Mesenchymal stem cell (in vitro differentiated cells and primary cell): ENCODE data around the gene NRXN3.
"Not testable (repeated sequence)": the region's sequence is repeated elsewhere in the genome, so short reads cannot be mapped to it uniquely, and the experiment has no call there.

Experiments used
- DNase-seq: peaks from one replicate; pipeline ENCODE4 v3.0.0-alpha.2; 2013
- H2AFZ ChIP-seq: one replicate; pipeline ENCODE4 v1.6.1; 2013; ENCODE audit warnings: low read depth, mild to moderate bottlenecking, control low read depth, inconsistent platforms, low read length, moderate library complexity
- H2AK5ac ChIP-seq: 2 replicates; pipeline ENCODE4 v1.6.1; 2013; ENCODE audit warnings: low read length, moderate library complexity, mild to moderate bottlenecking, inconsistent platforms; ENCODE audit not compliant: severe bottlenecking
- H2BK120ac ChIP-seq: one replicate; pipeline ENCODE4 v1.6.1; 2013; ENCODE audit warnings: low read depth, mild to moderate bottlenecking, inconsistent platforms, low read length, moderate library complexity
- H2BK12ac ChIP-seq, 2 experiments: one replicate each; pipeline ENCODE4 v1.6.1; 2013; ENCODE audit warnings: inconsistent platforms in 2 of 2, low read length in 2 of 2, mild to moderate bottlenecking in 2 of 2, moderate library complexity in 2 of 2, control low read depth in 1 of 2
- H2BK15ac ChIP-seq: one replicate; pipeline ENCODE4 v1.6.1; 2013; ENCODE audit warnings: mild to moderate bottlenecking, low read depth, inconsistent platforms; ENCODE audit not compliant: poor library complexity, severe bottlenecking
- H2BK5ac ChIP-seq: 2 replicates; pipeline ENCODE4 v1.6.1; 2013; ENCODE audit warnings: low read depth, mild to moderate bottlenecking, low read length, control low read depth, inconsistent platforms; ENCODE audit not compliant: poor library complexity, severe bottlenecking
- H3K14ac ChIP-seq, 2 experiments: one replicate each; pipeline ENCODE4 v1.6.1; 2013; ENCODE audit warnings: inconsistent platforms in 2 of 2, low read length in 2 of 2, control low read depth in 1 of 2, mild to moderate bottlenecking in 1 of 2, moderate library complexity in 1 of 2
- H3K18ac ChIP-seq, 2 experiments: one replicate each; pipeline ENCODE4 v1.6.1; 2013; ENCODE audit warnings: inconsistent platforms in 2 of 2, low read length in 2 of 2, control low read depth in 1 of 2, low read depth in 1 of 2, mild to moderate bottlenecking in 1 of 2
- H3K23ac ChIP-seq, 2 experiments: one replicate each; pipeline ENCODE4 v1.6.1; 2013; ENCODE audit warnings: inconsistent platforms in 2 of 2, low read length in 2 of 2, mild to moderate bottlenecking in 2 of 2, moderate library complexity in 2 of 2, control low read depth in 1 of 2
- H3K27ac ChIP-seq: 2 replicates; pipeline ENCODE4 v1.5.1; 2013; ENCODE audit warnings: mild to moderate bottlenecking, moderate library complexity, low read length, control low read depth, inconsistent platforms; ENCODE audit not compliant: poor library complexity, severe bottlenecking
- H3K27me3 ChIP-seq, 2 experiments: 2 replicates each; pipeline versions ENCODE4 v1.6.1 to v1.7.0; 2013; ENCODE audit warnings: low read length in 2 of 2, mild to moderate bottlenecking in 2 of 2, moderate library complexity in 2 of 2, control low read depth in 1 of 2, inconsistent platforms in 1 of 2; ENCODE audit not compliant: control insufficient read depth in 1 of 2, insufficient read depth in 1 of 2
- H3K36me3 ChIP-seq, 2 experiments: 2 replicates each; pipeline versions ENCODE4 v1.6.1 to v1.7.0; 2013; ENCODE audit warnings: low read length in 2 of 2, control low read depth in 1 of 2, inconsistent platforms in 1 of 2, low read depth in 1 of 2, mild to moderate bottlenecking in 1 of 2; ENCODE audit not compliant: insufficient read depth in 2 of 2, control insufficient read depth in 1 of 2
- H3K4ac ChIP-seq, 2 experiments: one replicate each; pipeline ENCODE4 v1.6.1; 2013; ENCODE audit warnings: inconsistent platforms in 2 of 2, low read length in 2 of 2, mild to moderate bottlenecking in 2 of 2, moderate library complexity in 2 of 2, control low read depth in 1 of 2, low read depth in 1 of 2
- H3K4me1 ChIP-seq: 2 replicates; pipeline ENCODE4 v1.6.1; 2013; ENCODE audit warnings: low read depth, low read length, control low read depth; ENCODE audit not compliant: control insufficient read depth, insufficient read depth
- H3K4me2 ChIP-seq: 2 replicates; pipeline ENCODE4 v1.6.1; 2013; ENCODE audit warnings: low read length, mild to moderate bottlenecking, inconsistent platforms; ENCODE audit not compliant: poor library complexity, severe bottlenecking
- H3K4me3 ChIP-seq, 2 experiments: 2 replicates each; pipeline versions ENCODE4 v1.5.1 to v1.7.0; 2013; ENCODE audit warnings: low read length in 2 of 2, mild to moderate bottlenecking in 2 of 2, control low read depth in 1 of 2, low read depth in 1 of 2; ENCODE audit not compliant: insufficient read depth in 1 of 2
- H3K79me1 ChIP-seq: replicated peaks from 2 replicates; pipeline ENCODE4 v1.6.1; 2013; ENCODE audit warnings: mild to moderate bottlenecking, control low read depth, low read length, inconsistent platforms; ENCODE audit not compliant: poor library complexity, severe bottlenecking
- H3K9ac ChIP-seq: 2 replicates; pipeline ENCODE4 v1.7.0; 2013; ENCODE audit warnings: mild to moderate bottlenecking, low read length, moderate library complexity
- H3K9me3 ChIP-seq: 2 replicates; pipeline ENCODE4 v1.7.0; 2013; ENCODE audit warnings: mild to moderate bottlenecking, low read length; ENCODE audit not compliant: control insufficient read depth
- H4K8ac ChIP-seq: one replicate; pipeline ENCODE4 v1.6.1; 2013; ENCODE audit warnings: inconsistent platforms, mild to moderate bottlenecking, low read length, moderate library complexity
- H4K91ac ChIP-seq: one replicate; pipeline ENCODE4 v1.6.1; 2013; ENCODE audit warnings: mild to moderate bottlenecking, low read length, inconsistent platforms
- WGBS: methylation state at CpG from one replicate; pipeline ENCODE4 v1.1.7; 2013; ENCODE audit warnings: mixed read lengths; 5-methylcytosine and 5-hydroxymethylcytosine counted together

The NRXN3 gene

GRCh38 chr14:78535041-78535440 lies 364.9 kb downstream of the NRXN3 start:
- Histone ChIP-seq H3K36me3 (no peaks in the 10 kb centered on the region), H3K4me1 (no peaks in the 10 kb centered on the region), H4K91ac (no peak overlapping the region), H2BK120ac (no peak overlapping the region), H3K4me2 (no peak overlapping the region), H3K4me3 (no peak overlapping the region), H3K27ac (no peak overlapping the region), H3K23ac (no peak overlapping the region), H3K27me3 (no peaks in the 10 kb centered on the region), H3K18ac (no peak overlapping the region), H3K4ac (no peak overlapping the region), H4K8ac (no peak overlapping the region), H3K9ac (no peak overlapping the region), H2AK5ac (no peak overlapping the region), H3K14ac (no peak overlapping the region), H2BK15ac (no peak overlapping the region), H2AFZ (no peak overlapping the region), H2BK12ac (no peak overlapping the region), H2BK5ac (no peak overlapping the region), H3K79me1 (no peaks in the 10 kb centered on the region), H3K9me3 (no peaks in the 10 kb centered on the region)
- DNase-seq: no peak

DNA sequence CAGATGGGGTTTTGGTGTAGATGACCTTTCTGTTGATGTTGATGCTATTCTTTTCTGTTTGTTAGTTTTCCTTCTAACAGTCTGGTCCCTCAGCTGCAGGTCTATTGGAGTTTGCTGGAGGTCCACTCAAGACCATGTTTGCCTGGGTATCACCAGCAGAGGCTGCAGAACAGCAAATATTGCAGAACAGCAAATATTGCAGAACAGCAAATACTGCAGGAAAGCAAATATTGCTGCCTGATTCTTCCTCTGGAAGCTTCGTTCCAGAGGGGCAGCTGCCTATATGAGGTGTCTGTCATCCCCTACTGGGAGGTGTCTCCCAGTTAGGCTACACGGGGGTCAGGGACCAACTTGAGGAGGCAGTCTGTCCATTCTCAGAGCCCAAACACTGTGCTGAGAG lies 371.6 kb downstream of the NRXN3 start:
- WGBS: 69% methylated on average over 2 of the region's 2 CpGs
- H3K9me3 ChIP-seq, H4K91ac ChIP-seq, H2BK120ac ChIP-seq, H3K4ac ChIP-seq, H3K79me1 ChIP-seq, H3K9ac ChIP-seq, H2BK12ac ChIP-seq, H2BK5ac ChIP-seq, H3K4me2 ChIP-seq, H3K27ac ChIP-seq, DNase-seq, H2AFZ ChIP-seq, H3K36me3 ChIP-seq, H3K18ac ChIP-seq, H3K23ac ChIP-seq, H3K4me1 ChIP-seq, H2BK15ac ChIP-seq, H3K27me3 ChIP-seq, H4K8ac ChIP-seq, H2AK5ac ChIP-seq, H3K14ac ChIP-seq, H3K4me3 ChIP-seq: not testable (repeated sequence)

DNA sequence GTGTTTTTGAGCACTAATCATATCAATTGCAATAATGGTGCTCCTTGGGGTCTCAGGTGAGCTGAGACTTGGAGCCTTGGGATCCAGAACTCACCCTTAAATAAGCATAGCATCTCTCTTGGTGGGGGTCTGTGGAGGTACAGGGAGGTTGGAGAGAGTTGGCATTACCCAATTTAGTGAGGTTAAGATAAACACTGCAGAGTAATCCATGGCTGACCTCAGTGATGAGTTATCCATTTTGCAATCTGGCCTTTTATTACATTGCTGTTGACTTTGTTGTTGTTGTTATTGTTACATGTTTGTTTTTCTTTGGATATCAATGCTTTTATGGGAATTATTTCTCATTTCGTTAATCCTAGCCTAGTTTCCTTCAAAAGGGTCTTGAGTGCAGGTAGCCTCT lies 373.3 kb downstream of the NRXN3 start:
- no peaks in the 10 kb centered on the region for H3K79me1 ChIP-seq
- H2AK5ac ChIP-seq: no peak overlapping the region
- WGBS: 50% methylated on average over 1 of the region's 1 CpG
- no peak overlapping the region for H3K27ac ChIP-seq
- no peaks in the 10 kb centered on the region for H3K9me3 ChIP-seq
- H2BK15ac ChIP-seq: no peak overlapping the region
- H3K4me1 ChIP-seq: no peaks in the 10 kb centered on the region
- no peak overlapping the region for H3K4me3 ChIP-seq
- H4K8ac ChIP-seq: no peak overlapping the region
- no peak overlapping the region for H2BK12ac ChIP-seq
- no peak overlapping the region for H3K4ac ChIP-seq
- H3K36me3 ChIP-seq: no peaks in the 10 kb centered on the region
- no peak for DNase-seq
- no peak overlapping the region for H3K4me2 ChIP-seq
- H3K23ac ChIP-seq: no peak overlapping the region
- H2BK5ac ChIP-seq: no peak overlapping the region
- H4K91ac ChIP-seq: no peak overlapping the region
- H3K9ac ChIP-seq: no peak overlapping the region
- no peaks in the 10 kb centered on the region for H3K27me3 ChIP-seq
- no peak overlapping the region for H2BK120ac ChIP-seq
- no peak overlapping the region for H3K14ac ChIP-seq
- no peak overlapping the region for H2AFZ ChIP-seq
- no peak overlapping the region for H3K18ac ChIP-seq

- no peak overlapping the region for H3K4me2 ChIP-seq
- no peak overlapping the region for H2AK5ac ChIP-seq
- H3K9me3 ChIP-seq: no peaks in the 10 kb centered on the region
- no peak overlapping the region for H3K4me3 ChIP-seq
- no peak overlapping the region for H2BK5ac ChIP-seq
- no peak overlapping the region for H4K91ac ChIP-seq
- H3K27ac ChIP-seq: no peak overlapping the region
- no peaks in the 10 kb centered on the region for H3K36me3 ChIP-seq
- H3K14ac ChIP-seq: no peak overlapping the region
- H3K4ac ChIP-seq: no peak overlapping the region
- H3K27me3 ChIP-seq: peaks cover 0 to 11% of the 10 kb centered on the region in 2 experiments
- H3K4me1 ChIP-seq: no peaks in the 10 kb centered on the region
- H3K79me1 ChIP-seq: no peaks in the 10 kb centered on the region
- no peak overlapping the region for H2BK120ac ChIP-seq
- no peak overlapping the region for H3K23ac ChIP-seq
- no peak overlapping the region for H3K9ac ChIP-seq
- no peak overlapping the region for H2BK15ac ChIP-seq
- H2BK12ac ChIP-seq: no peak overlapping the region
- H2AFZ ChIP-seq: no peak overlapping the region
- H3K18ac ChIP-seq: no peak overlapping the region
- no peak for DNase-seq
- H4K8ac ChIP-seq: no peak overlapping the region
- WGBS: 100% methylated on average over 2 of the region's 3 CpGs
These were observed 390.9 kb downstream of the NRXN3 start for GRCh38 chr14:78561074-78561473.
